SJSA1 (cell line): Measurements from ENCODE around the gene NOXA1. TPM values are rescaled to one million over a fixed set of nuclear protein-coding genes. Genes with fewer than 3 reads are reported as not detected.

Experiments used
- DNase-seq, 2 experiments: peaks; one replicate each; pipeline ENCODE4 v3.0.0-alpha.2; 2015 to 2020; ENCODE audit warnings: low spot score in 2 of 2, low read depth in 1 of 2
- H3K27ac ChIP-seq: fragments of 250-450 bp; sonication (Bioruptor Pico); 2 replicates; pipeline ENCODE4 v1.5.1; 2020; ENCODE audit warnings: mild to moderate bottlenecking, moderate library complexity
- H3K27me3 ChIP-seq: fragments of 250-450 bp; sonication (Bioruptor Pico); replicated peaks from 2 replicates; pipeline ENCODE4 v1.5.1; 2020; ENCODE audit warnings: mild to moderate bottlenecking, moderate library complexity
- H3K36me3 ChIP-seq: fragments of 250-450 bp; sonication (Bioruptor Pico); 2 replicates; pipeline ENCODE4 v1.5.1; 2020; ENCODE audit warnings: mild to moderate bottlenecking
- H3K4me1 ChIP-seq: fragments of 250-450 bp; sonication (Bioruptor Pico); replicated peaks from 2 replicates; pipeline ENCODE4 v1.6.1; 2021; ENCODE audit warnings: mild to moderate bottlenecking
- H3K4me3 ChIP-seq: fragments of 250-450 bp; sonication (Bioruptor Pico); 2 replicates; pipeline ENCODE4 v1.5.1; 2020; ENCODE audit warnings: mild to moderate bottlenecking
- H3K9me3 ChIP-seq: fragments of 250-450 bp; sonication (Bioruptor Pico); replicated peaks from 2 replicates; pipeline ENCODE4 v1.5.1; 2020; ENCODE audit warnings: mild to moderate bottlenecking
- total RNA-seq: library from RNA; depleted of rRNA; stranded (reverse); fragments of >200 nt; shearing (Covaris generic); gene quantifications from 2 replicates; pipeline ENCODE4 v1.2.3, GENCODE V29; 2014; rRNA removed

NOXA1 gene
- total RNA-seq, 1 experiment from 2014 or later: not detected

GRCh38 chr9:137482094-137482781 is 59.0 kb downstream of the NOXA1 start:
- no peak overlapping the region for H3K27ac ChIP-seq
- no peak overlapping the region for H3K4me3 ChIP-seq
- peaks cover 14% of the 10 kb centered on the region for H3K4me1 ChIP-seq

More at GRCh38 chr9:137482094-137482781, 59.0 kb downstream of the NOXA1 start:
- Histone ChIP-seq H3K9me3 (0 out of 2 replicates have a peak, but pooled peaks cover 2% of the 10 kb centered on the region), H3K27me3 (no peaks in the 10 kb centered on the region), H3K36me3 (no peaks in the 10 kb centered on the region)
- peak in 1 of 2 experiments; percentile 50 for DNase-seq

Other genes starting within 250 kb of the NOXA1 start
- 11.7 and 13.7 TPM in 2 replicates for gene ANAPC2, start 234.8 kb upstream of the NOXA1 start, total RNA-seq
- 94.2 and 177 TPM in 2 replicates for gene SSNA1, start 234.7 kb upstream of the NOXA1 start, total RNA-seq
- 6.0 and 6.1 TPM in 2 replicates for gene TPRN, start 222.7 kb upstream of the NOXA1 start, total RNA-seq
- 44.5 and 51.3 TPM in 2 replicates for gene TMEM203, start 217.7 kb upstream of the NOXA1 start, total RNA-seq
- gene NDOR1, start 217.7 kb upstream of the NOXA1 start, total RNA-seq: 5.2 and 6.5 TPM in 2 replicates
- gene RNF208, start 201.2 kb upstream of the NOXA1 start, total RNA-seq: not detected in 2 replicates
- 0.24 TPM in 1 of 2 replicates, not detected in the other for gene CYSRT1, start 198.2 kb upstream of the NOXA1 start, total RNA-seq
- gene RNF224, start 195.9 kb upstream of the NOXA1 start, total RNA-seq: not detected in 2 replicates
- not detected in 2 replicates for gene SLC34A3, start 192.5 kb upstream of the NOXA1 start, total RNA-seq
- gene TUBB4B, start 182.1 kb upstream of the NOXA1 start, total RNA-seq: 229 and 232 TPM in 2 replicates
- gene STPG3, start 172.1 kb upstream of the NOXA1 start, total RNA-seq: not detected in 2 replicates
- gene NELFB, start 168.1 kb upstream of the NOXA1 start, total RNA-seq: 35.2 and 41.9 TPM in 2 replicates
- gene TOR4A, start 145.7 kb upstream of the NOXA1 start, total RNA-seq: 9.7 and 10.9 TPM in 2 replicates
- gene NRARP, start 121.1 kb upstream of the NOXA1 start, total RNA-seq: 0.97 and 1.2 TPM in 2 replicates
- gene EXD3, start 231 bp upstream of the NOXA1 start, total RNA-seq: 1.8 and 4.0 TPM in 2 replicates
- gene ENTPD8, start 18.0 kb downstream of the NOXA1 start, total RNA-seq: not detected in 2 replicates
- gene NSMF, start 35.9 kb downstream of the NOXA1 start, total RNA-seq: 11.6 and 17.9 TPM in 2 replicates
- gene PNPLA7, start 127.0 kb downstream of the NOXA1 start, total RNA-seq: 0.05 TPM in 1 of 2 replicates, not detected in the other
- gene MRPL41, start 128.5 kb downstream of the NOXA1 start, total RNA-seq: 59.5 and 119 TPM in 2 replicates
- gene DPH7, start 155.5 kb downstream of the NOXA1 start, total RNA-seq: 11.3 and 18.7 TPM in 2 replicates
- 20.9 and 32.4 TPM in 2 replicates for gene ZMYND19, start 167.1 kb downstream of the NOXA1 start, total RNA-seq
- 8.0 and 10.4 TPM in 2 replicates for gene ARRDC1, start 182.3 kb downstream of the NOXA1 start, total RNA-seq
- 12.9 and 32.0 TPM in 2 replicates for gene EHMT1, start 195.6 kb downstream of the NOXA1 start, total RNA-seq